ENCODE data around the gene GABRG2.
"Not testable (repeated sequence)": the region's sequence is repeated elsewhere in the genome, so short reads cannot be mapped to it uniquely, and the experiment has no call there.

Gene GABRG2

GRCh38 chr5:162067655-162068411, at the start of gene GABRG2:
TSS of gene GABRG2 (plus strand) at chr5:162067773. CDS start at chr5:162068000, 227 bp downstream.
- DNase-seq: no peak

DNA sequence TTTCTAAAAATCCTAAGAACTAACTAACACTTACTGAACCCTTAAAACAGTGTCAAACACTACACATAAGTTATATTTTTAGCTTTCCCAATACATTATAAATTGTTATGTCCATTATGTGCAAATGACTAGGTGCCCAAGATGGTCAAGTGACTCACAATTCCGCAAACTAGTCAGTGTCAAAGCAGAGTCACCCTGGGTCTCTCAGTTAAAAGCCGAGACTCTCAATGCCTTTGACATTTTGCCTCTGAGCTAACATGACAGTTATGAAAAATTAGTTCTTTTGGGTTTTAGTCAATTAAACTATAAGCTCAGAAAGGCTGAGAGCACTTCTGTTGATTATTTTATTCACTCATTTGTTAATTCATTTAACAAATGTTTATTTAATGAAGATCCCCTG, 42.3 kb upstream of the GABRG2 start:
- no peak for DNase-seq

DNA sequence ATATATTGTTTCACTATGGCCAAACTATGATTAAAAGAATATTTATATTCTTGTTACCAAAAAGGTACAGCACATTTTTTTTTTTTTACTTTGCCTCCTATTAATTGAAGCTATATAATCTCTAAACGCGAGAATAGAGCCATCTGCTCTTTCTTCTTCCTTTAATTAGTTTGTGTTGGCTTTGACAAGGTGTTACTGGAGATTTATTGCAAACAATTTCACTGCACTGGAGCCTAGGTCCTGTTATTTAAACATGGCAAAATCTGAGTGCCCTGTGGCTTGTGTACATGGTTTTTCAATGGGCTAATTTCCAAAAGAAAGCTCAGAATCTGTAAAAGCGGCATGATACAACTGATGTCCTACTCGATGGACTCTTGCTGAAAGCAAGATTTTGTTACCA, 40.8 kb upstream of the GABRG2 start:
- DNase-seq: no peak

- no peak for DNase-seq
Observed at GRCh38 chr5:162037431-162037830, 30.1 kb upstream of the GABRG2 start.

DNA sequence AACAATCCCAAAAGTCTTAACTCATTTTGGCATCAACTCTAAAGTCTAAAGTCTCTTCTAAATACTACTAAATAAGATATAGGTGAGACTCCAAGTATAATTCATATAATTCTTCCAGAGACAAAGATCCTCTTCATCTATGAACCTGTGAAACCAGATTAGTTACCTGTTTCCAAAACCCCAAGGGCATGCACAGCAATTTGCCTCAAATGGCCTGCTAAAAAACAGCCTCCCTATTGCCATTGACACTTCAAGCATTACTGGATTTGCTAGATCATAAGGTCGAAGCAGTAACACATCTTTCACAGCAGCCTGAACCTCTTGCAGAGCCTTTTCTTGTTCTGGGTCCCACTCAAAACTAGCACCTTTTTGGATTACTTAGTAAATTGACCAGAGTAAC, 20.3 kb upstream of the GABRG2 start:
- DNase-seq: no peak

GRCh38 chr5:162052676-162053075, 14.9 kb upstream of the GABRG2 start:
- no peak for DNase-seq

DNA sequence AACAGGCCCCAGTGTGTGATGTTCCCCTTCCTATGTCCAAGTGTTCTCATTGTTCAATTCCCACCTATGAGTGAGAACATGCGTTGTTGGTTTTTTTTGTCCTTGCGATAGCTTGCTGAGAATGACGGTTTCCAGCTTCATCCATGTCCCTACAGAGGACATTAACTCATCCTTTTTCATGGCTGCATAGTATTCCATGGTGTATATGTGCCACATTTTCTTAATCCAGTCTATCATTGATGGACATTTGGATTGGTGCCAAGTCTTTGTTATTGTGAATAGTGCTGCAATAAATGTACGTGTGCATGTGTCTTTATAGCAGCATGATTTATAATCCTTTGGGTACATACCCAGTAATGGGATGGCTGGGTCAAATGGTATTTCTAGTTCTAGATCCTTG, 12.5 kb upstream of the GABRG2 start:
- not testable (repeated sequence) for DNase-seq

DNA sequence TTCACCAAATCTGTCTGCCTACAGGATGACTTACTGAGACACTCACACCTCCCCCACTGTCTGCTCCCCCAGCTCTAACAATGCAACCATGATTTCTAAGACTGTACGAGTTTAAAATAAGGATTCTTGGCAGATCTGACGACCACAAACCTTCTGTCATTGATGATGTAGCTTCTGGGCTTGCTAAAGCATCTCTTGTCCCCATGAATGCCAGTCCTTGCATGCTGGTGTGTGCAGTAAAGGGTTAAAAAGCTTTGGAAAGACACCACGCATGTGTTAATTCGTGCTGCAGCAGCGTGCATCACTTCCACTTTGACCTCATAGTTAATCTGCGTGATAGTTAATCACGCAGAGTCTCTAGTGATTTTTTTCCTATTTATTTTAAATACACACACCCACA, 411 bp upstream of the GABRG2 start:
- DNase-seq: no peak

GRCh38 chr5:162068412-162068811, 839 bp downstream of the GABRG2 start:
- DNase-seq: no peak

GRCh38 chr5:162068936-162069335, 1.4 kb downstream of the GABRG2 start:
- DNase-seq: no peak

GRCh38 chr5:162078805-162079204, 11.2 kb downstream of the GABRG2 start:
- DNase-seq: no peak

- no peak for DNase-seq
Observed at GRCh38 chr5:162091336-162091735, 23.8 kb downstream of the GABRG2 start.

DNA sequence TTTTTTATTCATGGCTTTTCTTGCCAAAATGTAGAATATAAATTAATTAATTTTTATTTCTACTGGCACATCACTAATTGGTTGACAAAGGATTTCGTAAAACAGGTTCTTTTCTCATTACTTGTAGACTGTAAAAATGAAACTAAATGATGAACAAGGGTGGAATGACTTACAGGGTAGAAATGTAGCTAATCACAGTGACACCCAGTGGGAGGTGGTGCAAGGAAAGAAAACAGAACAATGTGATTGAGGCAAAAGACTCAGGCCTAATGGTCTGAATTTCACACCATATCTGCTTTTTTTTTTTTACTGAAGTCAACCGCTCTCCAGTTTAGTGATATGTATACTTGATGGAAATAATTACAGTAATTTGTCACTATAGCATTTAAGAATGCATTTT, 28.9 kb downstream of the GABRG2 start:
- DNase-seq: no peak

DNA sequence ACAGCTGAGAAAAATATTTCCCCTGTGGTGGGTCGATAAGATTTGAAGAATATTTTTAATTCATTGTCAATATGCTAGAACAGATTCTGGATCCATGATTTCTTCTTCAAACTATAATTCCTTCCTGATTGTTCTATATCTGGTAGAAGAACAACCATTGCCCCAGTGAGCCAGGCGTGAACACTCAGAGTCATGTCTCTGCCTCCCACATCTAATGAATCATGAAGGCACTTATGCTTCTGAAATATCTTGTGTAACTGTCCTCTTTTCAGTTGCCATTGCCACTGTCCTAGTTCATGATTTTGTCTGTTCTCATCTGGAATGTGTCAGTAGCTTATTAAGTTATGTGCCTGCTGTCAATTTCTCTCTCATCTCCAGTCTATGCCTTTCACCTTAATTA, 40.0 kb downstream of the GABRG2 start:
- no peak for DNase-seq

DNA sequence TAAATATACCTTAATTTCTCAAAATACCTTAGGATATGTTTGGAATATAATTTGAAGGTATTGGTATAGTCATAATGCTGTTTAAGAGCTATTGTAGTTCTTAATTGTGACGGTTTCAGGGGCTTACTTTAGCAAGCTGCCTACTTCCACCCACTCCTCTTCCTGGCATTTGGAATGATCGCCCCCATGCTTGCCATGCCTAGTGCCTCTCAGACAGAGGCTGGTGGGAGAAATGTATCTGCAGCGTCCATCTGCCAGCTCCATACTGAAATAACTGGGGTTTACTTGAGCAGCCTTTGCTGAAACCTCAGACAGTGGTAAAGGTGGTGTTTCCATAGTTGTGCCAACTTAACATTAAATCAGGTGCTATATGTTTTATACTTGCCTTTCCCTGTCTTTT, 52.2 kb downstream of the GABRG2 start:
- no peak for DNase-seq

DNA sequence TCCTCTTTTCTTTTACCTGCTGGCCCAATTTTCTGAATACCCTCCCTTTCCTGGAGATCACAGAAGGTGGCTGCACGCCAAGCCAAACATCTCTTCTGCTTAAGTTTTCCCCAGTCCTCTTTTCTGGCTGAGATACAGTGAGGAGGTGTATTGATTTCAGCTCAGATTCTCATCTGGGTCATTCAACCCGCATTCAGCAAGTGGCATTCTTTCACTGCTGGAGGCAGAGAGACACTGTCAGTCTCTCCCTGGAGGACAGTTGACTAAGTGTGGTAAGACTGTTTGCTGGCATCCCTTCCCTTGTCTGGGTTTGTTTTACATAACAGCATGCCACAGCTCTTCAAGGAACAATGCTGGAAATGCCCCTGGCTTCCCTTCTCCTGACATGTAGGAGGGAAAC, 60.5 kb downstream of the GABRG2 start:
- no peak for DNase-seq

- DNase-seq: no peak
Observed at GRCh38 chr5:162132348-162132747, 64.8 kb downstream of the GABRG2 start.

DNA sequence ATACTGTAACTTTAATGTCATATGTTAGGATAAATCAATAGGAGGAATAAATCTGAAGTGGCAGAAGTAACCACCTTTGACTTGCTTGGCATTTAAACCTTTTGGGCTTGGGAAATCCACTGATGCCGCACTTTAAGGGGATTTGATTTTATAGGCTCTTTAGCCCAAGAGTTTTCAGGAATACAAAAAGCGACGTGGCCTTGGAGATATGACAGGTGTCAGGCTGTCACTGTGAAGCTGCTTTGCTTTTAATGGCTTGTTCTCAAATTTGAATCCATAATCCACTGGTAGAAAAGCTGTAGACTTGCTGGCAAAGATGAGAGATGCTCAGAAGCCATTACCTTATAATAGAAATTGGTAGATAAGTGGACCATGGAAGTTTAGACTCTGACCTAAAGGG, 71.6 kb downstream of the GABRG2 start:
- DNase-seq: no peak

DNA sequence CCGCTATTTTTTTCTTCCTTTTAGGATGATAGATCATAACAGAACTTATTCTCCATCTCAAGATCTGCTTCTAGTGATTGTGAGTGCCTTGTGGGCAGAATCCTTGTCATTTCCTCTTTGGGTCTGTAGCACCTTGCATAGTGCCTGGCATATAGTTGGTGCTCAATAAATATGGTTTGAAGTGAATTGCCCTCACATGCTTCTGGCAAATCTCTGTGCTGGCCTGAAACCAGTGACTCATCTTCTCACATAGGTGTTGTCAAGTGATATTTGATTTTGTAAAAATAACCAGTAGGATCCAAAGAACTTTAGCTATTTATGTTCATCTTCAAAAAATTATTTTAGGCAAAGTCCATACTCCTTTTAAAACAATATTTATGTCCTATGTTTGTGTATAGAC, 86.7 kb downstream of the GABRG2 start:
- no peak for DNase-seq

- no peak for DNase-seq
Observed at GRCh38 chr5:162160401-162160800, 92.8 kb downstream of the GABRG2 start.

GRCh38 chr5:162163663-162164062, 96.1 kb downstream of the GABRG2 start:
- no peak for DNase-seq

- DNase-seq: no peak
Observed at GRCh38 chr5:162174358-162174974, 106.9 kb downstream of the GABRG2 start.

GRCh38 chr5:162187371-162187770, 119.8 kb downstream of the GABRG2 start:
- no peak for DNase-seq

GRCh38 chr5:162189719-162190118, 122.1 kb downstream of the GABRG2 start:
- no peak for DNase-seq

- DNase-seq: no peak
Observed at GRCh38 chr5:162193012-162193411, 125.4 kb downstream of the GABRG2 start.
